GM21360 (cell line): ENCODE data around the gene PPP1R2.
"Not testable (repeated sequence)": the region's sequence is repeated elsewhere in the genome, so short reads cannot be mapped to it uniquely, and the experiment has no call there.

ENCODE experiments used
- ATAC-seq: cut with Tn5 transposase; IDR thresholded peaks from one replicate; pipeline ENCODE4 v1.9.1; 2021; ENCODE audit warnings: mild to moderate bottlenecking, moderate library complexity; ENCODE audit not compliant: unreplicated experiment

The PPP1R2 gene

DNA sequence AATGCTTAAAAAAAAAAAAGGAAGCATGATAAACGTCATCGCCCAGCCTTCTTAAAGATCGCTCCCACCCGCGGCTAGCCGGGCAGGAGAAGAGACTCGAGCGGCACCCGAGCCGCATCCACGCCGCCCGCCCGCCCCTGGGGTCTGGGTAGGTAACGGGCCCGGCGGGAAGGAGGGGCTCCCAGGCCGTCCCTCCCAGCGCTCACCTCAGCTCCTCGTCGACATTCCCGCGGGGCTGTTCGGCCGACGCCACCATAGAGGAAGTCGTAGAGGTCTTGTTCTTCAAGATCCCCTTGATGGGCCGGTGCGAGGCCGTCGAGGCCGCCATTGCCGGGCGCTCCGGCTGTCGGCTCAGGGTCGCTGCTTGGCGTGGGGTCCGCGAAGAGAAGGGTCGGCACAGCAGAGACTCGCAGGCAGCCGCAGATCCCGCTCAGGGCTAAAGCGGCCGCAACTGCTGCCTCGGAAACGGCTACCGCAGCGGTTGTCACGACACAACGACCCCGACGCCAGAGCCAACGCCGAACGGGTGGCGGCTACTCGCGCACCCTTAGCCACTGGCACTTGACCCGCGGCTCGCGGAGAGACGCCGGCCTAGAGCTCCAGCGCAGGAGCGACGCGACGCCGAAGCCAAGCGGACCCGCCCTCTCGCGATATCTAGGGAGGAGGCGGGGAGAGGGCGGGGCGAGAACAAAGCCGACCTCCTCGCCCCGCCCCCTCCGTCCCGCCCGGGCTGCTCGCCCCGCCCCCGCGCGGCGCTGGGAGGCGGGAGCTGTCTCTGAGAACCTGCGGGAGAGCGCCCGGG lies at the start of gene PPP1R2:
Gene PPP1R2 (minus strand): TSS at position 628 of the 802 bp plus-strand sequence. CDS start 300 bp downstream, at position 328.
- ATAC-seq = peak; percentile 70

GRCh38 chr3:195591852-195592251 lies 48.7 kb upstream of the PPP1R2 start:
- ATAC-seq = no peak

DNA sequence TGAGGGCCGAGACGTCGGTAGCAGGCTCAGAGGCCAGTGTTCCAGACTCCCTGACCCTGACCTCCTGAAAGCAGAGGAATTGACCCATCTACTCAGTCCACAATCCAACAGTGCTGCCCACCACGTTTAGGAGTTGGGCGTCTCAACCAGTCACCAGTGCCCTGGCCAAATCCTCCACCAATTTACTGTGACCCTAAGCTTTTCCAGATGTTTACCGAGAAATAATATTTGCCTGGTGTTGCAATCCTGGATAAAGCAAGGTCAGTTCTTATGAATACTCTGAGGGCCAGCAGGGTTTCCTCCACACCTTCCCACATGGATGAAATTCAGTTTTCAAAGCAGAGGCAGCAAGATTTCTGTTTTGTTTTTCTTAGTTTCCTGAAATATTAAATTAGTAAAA lies 48.1 kb upstream of the PPP1R2 start:
- no peak for ATAC-seq

DNA sequence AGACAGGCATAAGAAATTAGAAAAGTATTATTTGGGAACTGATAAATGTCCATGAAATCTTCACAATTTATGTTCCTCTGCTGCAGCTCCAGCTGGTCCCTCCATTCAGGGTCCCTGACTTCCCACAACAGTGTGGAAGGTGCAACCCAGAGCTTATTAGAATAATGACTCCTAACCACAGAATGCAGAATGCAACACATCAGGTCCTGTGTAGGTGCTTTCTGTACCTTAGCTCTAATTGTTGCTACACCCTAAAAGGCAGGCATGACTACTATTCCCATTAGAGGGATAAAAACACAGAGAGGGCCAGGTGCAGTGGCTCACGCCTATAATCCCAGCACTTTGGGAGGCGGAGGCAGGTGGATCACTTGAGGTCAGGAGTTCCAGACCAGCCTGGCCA lies 47.3 kb upstream of the PPP1R2 start:
- ATAC-seq = not testable (repeated sequence)

DNA sequence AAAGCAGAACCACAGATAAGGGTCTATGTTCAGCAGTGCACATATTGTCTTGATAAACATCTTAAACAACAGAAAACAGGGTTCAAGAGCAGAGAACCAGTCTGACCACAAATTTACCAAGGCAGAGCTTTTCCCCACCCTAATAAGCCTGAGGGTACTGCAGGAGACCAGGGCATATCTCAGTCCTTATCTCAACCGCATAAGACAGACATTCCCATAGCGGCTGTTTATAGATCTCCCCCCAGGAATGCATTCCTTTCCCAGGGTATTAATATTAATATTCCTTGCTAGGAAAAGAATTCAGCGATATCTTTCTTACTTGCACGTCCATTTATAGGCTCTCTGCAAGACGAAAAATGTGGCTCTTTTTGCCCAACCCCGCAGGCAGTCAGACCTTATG lies 46.7 kb upstream of the PPP1R2 start:
- ATAC-seq = not testable (repeated sequence)

- no peak for ATAC-seq
Measured at GRCh38 chr3:195587824-195588223, 44.7 kb upstream of the PPP1R2 start.

DNA sequence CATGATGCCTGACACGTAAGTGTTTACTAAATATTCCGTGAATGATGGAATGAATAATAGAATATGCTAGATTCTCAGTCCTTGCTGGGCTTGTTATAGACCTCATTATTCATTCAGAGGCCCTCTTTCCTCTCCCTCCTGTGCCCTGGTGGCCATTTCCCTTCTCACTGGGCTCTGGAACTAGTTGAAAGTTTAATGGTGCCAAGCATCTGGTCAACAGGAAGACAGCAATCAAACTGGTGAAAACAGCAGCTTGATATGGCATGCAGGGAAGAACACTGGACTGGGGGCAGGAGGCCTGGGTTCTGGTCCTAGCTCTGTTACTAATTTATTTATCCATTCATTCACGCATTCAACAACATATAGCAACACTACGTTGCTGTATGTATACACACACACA lies 44.3 kb upstream of the PPP1R2 start:
- no peak for ATAC-seq

GRCh38 chr3:195584543-195584870 lies 41.4 kb upstream of the PPP1R2 start:
- no peak for ATAC-seq

GRCh38 chr3:195583831-195584542 lies 40.9 kb upstream of the PPP1R2 start, which contains the start of gene APOD:
TSS of gene APOD (minus strand) at chr3:195583940. CDS start at chr3:195579461, 4,479 bp downstream.
- no peak for ATAC-seq

DNA sequence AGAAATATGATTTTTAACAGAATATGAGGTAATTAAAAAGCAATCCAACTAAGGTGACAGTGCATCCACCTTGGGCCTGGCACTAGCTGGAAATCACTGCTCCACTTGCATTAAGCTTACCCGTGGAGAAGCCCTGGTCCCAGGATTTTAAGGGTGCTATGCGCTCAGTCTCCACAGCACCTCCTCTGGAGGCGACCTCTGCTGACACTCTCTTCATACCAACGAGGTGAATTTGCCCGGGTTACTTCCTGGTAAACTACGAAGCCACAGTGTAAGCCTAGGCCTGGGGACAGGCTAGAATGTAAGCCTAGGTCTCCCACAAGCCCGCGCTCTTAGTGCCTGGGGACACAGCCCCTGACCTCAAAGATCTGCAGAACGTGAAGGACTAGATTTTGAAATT lies 39.8 kb upstream of the PPP1R2 start:
- ATAC-seq = no peak

- ATAC-seq = no peak
Measured at GRCh38 chr3:195580744-195581443, 37.8 kb upstream of the PPP1R2 start.

DNA sequence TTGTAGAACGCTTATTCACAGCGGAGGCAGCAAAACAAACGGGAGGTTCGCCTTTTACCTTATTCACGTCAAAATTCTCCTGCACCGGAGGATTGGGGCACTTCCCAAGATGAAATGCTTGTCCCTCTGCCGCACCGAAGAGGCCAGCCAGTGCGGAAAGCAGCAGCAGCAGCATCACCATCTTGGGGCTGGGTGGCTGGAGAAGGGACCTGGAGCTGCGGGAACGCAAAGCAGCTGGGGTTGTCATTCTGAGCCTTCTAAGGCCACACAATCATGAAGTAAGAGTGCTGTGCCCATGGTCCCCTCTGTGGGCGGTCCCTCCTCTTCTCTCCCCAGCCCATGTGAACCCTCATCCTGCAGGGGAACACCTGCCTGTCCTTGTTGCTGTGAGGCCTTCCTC lies 36.2 kb upstream of the PPP1R2 start:
- ATAC-seq = no peak

DNA sequence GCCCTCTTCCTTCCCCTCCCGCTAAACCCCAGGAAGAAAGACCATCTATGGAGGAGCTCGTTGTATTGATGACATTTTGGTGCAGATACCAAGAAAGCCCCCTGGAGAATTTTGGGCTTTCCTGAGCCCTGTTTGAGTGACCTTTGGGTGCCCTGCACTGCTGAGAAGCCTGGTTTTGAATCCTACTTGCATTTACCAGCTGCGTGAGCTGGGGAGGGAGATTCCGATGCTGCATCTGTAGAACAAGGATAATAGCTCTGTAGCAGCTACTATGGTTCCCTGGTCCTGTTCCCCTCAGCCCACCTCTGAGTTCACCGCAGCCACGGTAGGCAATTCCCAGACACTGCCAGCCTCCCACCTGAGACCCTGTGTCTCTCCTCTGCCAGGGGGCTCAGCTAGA lies 35.4 kb upstream of the PPP1R2 start:
- ATAC-seq = no peak

GRCh38 chr3:195577645-195578177 lies 34.6 kb upstream of the PPP1R2 start:
- ATAC-seq = no peak

DNA sequence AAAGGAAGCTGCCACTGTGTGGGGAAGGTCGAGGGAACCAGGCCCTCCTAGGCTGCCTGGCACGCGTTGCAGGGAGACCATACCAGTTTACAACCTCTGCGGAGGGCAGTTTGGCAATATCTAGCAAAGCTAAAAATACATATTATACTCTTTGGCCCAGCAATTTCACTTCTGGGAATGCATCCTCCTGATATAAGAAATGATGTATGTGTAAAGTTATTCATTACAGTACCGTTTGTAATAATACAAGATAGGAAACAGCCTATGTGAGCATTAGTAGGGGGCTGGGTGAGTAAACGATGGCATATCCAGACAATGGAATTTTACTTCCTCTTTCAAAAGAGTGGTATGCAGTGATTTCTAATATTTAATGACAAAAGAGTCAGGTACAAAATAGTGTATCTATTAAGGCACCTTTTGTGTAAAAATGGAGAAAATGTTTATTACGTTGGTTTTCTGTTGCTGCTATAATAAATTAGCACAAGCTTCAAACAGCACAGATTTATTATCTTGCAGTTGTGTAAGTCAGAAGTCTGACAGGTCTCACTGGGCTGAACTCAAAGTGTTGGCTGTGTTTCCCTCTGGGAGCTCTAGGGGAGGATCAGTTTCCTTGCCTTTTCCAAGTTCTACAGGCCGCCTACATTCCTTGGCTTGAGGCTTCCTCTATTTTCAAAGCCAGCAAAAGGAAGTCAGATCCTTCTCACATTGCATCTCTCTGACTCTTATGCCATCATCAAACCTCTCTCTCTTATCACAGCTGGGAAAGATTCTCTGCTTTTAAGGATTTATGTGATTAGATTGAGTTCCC lies 31.6 kb upstream of the PPP1R2 start:
- ATAC-seq = no peak

DNA sequence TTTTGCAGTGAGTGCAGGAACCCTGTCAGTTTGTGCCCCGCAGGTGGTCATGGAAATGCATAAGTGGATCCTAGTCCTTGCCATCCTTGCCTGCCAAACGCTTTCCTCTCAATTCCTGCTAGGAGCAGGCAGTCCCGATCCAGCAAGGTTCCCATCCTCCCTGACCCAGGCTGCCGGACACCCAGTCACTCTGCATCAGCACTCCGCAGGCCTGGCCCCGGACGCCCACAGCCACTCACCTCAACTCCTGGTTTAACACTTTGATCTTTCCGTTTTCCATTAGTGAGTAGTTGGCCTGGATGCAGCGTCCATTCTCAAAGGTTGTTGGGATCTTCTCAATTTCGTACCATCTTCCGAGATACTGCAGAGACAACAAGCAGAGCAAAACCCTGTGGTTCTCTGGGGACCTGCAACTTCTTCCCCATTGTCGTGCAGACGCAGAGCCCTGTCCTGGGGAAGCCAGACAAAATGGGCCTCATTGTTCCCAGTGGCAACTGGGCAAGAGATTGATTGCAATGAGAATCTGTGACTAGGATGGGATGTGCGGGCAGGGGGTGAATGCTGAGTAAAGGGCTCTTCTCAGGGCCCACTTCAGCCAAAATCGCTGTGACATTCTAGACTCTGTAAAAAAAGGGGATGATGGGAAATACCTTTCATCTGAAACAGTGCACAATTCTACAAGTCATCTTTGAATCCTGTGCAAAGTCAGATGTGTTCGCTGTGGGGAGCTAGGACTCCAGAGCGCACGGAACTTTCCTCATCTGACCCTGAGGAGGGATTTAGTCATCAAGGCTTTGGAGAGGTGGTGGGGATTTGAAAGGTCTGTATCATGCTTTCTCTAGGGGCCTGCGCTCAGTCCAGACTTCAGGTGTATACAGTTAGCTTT lies 30.7 kb upstream of the PPP1R2 start:
- no peak for ATAC-seq

- no peak for ATAC-seq
Measured at GRCh38 chr3:195571361-195571760, 28.2 kb upstream of the PPP1R2 start.

GRCh38 chr3:195570912-195571311 lies 27.8 kb upstream of the PPP1R2 start:
- no peak for ATAC-seq

DNA sequence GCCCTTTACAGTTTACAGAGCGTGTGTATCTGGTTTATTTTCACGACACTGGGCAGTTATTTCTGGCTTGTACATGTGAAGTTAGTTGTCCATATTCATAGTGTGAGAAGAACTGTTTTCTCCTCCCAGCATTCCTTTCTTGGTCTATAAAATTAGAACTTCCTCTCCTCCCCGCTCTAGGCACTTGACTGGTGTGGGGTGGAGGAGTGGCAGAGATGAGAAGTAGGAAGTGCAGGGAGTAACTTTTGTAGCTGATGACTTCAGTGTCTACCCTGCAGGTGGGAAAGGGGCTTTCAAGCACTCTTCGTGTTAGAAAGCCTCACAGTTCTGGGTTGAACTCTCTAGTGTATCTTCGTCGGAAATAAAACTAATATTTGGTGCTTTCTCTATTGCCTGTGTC lies 27.2 kb upstream of the PPP1R2 start:
- ATAC-seq = no peak

DNA sequence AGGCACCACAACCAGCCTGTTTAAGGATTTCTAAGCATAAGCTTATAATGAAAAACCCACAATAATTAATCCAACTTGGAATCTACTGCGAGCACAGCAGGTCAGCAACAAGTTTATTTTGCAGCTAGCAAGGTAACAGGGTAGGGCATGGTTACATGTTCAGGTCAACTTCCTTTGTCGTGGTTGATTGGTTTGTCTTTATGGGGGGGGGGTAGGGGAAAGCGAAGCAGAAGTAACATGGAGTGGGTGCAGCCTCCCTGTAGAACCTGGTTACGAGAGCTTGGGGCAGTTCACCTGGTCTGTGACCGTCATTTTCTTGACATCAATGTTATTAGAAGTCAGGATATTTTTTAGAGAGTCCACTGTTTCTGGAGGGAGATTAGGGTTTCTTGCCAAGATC lies 25.5 kb upstream of the PPP1R2 start:
- ATAC-seq = no peak
